Uterus (tissue), 4 donors: ENCODE results near the gene BRSK2. TPM values are rescaled to one million over a fixed set of nuclear protein-coding genes. Genes with fewer than 3 reads are reported as not detected.

Source experiments
- DNase-seq, 2 donors: peaks; one replicate each; pipeline ENCODE4 v3.0.0-alpha.2; 2019 to 2020
- H3K27ac ChIP-seq, 2 donors: fragments of 200-600 bp; sonication (generic); 1 replicate in 1 of 2; 2 replicates in 1 of 2; pipeline ENCODE4 v1.5.1; 2016 to 2018
- H3K27me3 ChIP-seq, 2 donors: fragments of 200-600 bp; sonication (generic); one replicate each; pipeline ENCODE4 v1.5.1; 2018 to 2019; ENCODE audit warnings: control low read depth in 1 of 2
- H3K36me3 ChIP-seq, 2 donors: fragments of 200-600 bp; sonication (generic); one replicate each; pipeline ENCODE4 v1.5.1; 2019; ENCODE audit warnings: control low read depth in 1 of 2
- H3K4me1 ChIP-seq, 2 donors: fragments of 200-600 bp; sonication (generic); one replicate each; pipeline ENCODE4 v1.5.1; 2018 to 2019; ENCODE audit warnings: control low read depth in 1 of 2
- H3K4me3 ChIP-seq, 2 donors: fragments of 200-600 bp; sonication (generic); 1 replicate in 1 of 2; 2 replicates in 1 of 2; pipeline ENCODE4 v1.5.1; 2018 to 2019; ENCODE audit warnings: mild to moderate bottlenecking in 1 of 2
- H3K9me3 ChIP-seq, 2 donors: fragments of 200-600 bp; sonication (generic); one replicate each; pipeline ENCODE4 v1.5.1; 2019; ENCODE audit warnings: control low read depth in 1 of 2
- CTCF ChIP-seq, 4 experiments: fragments of 200-600 bp in 2 of 4; fragments of 450-650 bp in 2 of 4; sonication (generic) in 2 of 4; IDR thresholded peaks; one replicate each; pipeline ENCODE4 v1.5.1; 2016 to 2019; ENCODE audit warnings: antibody characterized with exemption in 4 of 4, mild to moderate bottlenecking in 2 of 4, moderate library complexity in 1 of 4
- POLR2A ChIP-seq, 2 donors: fragments of 450-650 bp; IDR thresholded peaks; one replicate each; pipeline ENCODE4 v1.6.1; 2016; ENCODE audit warnings: antibody characterized with exemption in 2 of 2, mild to moderate bottlenecking in 1 of 2, moderate library complexity in 1 of 2
- intact Hi-C: fragments of 100-400 bp; cut with DNase I; formaldehyde crosslinking; loops from one replicate; pipeline ENCODE4 v1.15.1; 2023; ENCODE audit warnings: low total_unique reads
- total RNA-seq, 4 donors: library from RNA; depleted of rRNA in 3 of 4; stranded (reverse); fragments of >200 nt in 3 of 4; gene quantifications; one replicate each; pipeline versions ENCODE4 v1.1.0 to v1.2.4, GENCODE V29; 2014 to 2023
- donor health status: DM: yes; HTN: yes; CAD: no.

Gene BRSK2
- total RNA-seq, 4 donors from 2014 or later = 1.5 to 2.2 TPM; not detected in 2

- intact Hi-C loops = no loop called here
- peak; percentile 10 to 11 for DNase-seq
- H3K4me1 ChIP-seq = peaks cover 0 to 20% of the 10 kb centered on the region in 2 donors
- H3K27me3 ChIP-seq = no peaks in the 10 kb centered on the region
- TF ChIP-seq POLR2A (IDR thresholded peaks at IDR 0.05) = no peak
- no peak for TF ChIP-seq CTCF (IDR thresholded peaks at IDR 0.05)
- H3K4me3 ChIP-seq = no peak overlapping the region
- H3K36me3 ChIP-seq = no peaks in the 10 kb centered on the region
- no peaks in the 10 kb centered on the region for H3K9me3 ChIP-seq
- H3K27ac ChIP-seq = peak overlapping the region; percentile 84
These were observed 90.4 kb downstream of the BRSK2 start for GRCh38 chr11:1480191-1480554.

GRCh38 chr11:1480555-1481482 lies 91.1 kb downstream of the BRSK2 start:
- Histone ChIP-seq H3K27ac (peak overlapping the region; percentile 84), H3K27me3 (no peaks in the 10 kb centered on the region), H3K4me1 (peaks cover 0 to 20% of the 10 kb centered on the region in 2 donors), H3K36me3 (no peaks in the 10 kb centered on the region), H3K4me3 (no peak overlapping the region), H3K9me3 (no peaks in the 10 kb centered on the region)
- TF ChIP-seq CTCF (IDR thresholded peaks at IDR 0.05) (no peak), POLR2A (IDR thresholded peaks at IDR 0.05) (no peak)
- intact Hi-C loops = no loop called here
- peak; percentile 20 to 23 for DNase-seq

- no peaks in the 10 kb centered on the region for H3K36me3 ChIP-seq
- no peak overlapping the region for H3K4me3 ChIP-seq
- H3K4me1 ChIP-seq = peaks cover 0 to 26% of the 10 kb centered on the region in 2 donors
- TF ChIP-seq CTCF (IDR thresholded peaks at IDR 0.05) (peak in 1 of 4 experiments; percentile 19), POLR2A (IDR thresholded peaks at IDR 0.05) (no peak)
- no peaks in the 10 kb centered on the region for H3K9me3 ChIP-seq
- H3K27me3 ChIP-seq = no peaks in the 10 kb centered on the region
- peak overlapping the region; percentile 84 for H3K27ac ChIP-seq
- intact Hi-C loops = no loop called here
- peak; percentile 40 to 53 for DNase-seq
These were observed 91.7 kb downstream of the BRSK2 start for GRCh38 chr11:1481483-1481825.

GRCh38 chr11:1481861-1482441 lies 92.2 kb downstream of the BRSK2 start:
- H3K27ac ChIP-seq = peak overlapping the region; percentile 84
- H3K4me1 ChIP-seq = peaks cover 0 to 29% of the 10 kb centered on the region in 2 donors
- no peak overlapping the region for H3K4me3 ChIP-seq
- intact Hi-C loops = no loop called here
- DNase-seq = peak; percentile 15
- H3K36me3 ChIP-seq = no peaks in the 10 kb centered on the region
- H3K9me3 ChIP-seq = no peaks in the 10 kb centered on the region
- TF ChIP-seq POLR2A (IDR thresholded peaks at IDR 0.05) = no peak
- no peak for TF ChIP-seq CTCF (IDR thresholded peaks at IDR 0.05)
- H3K27me3 ChIP-seq = no peaks in the 10 kb centered on the region
